Gastroesophageal sphincter (tissue), 4 donors: ENCODE results near the gene VEGFB. TPM values are rescaled to one million over a fixed set of nuclear protein-coding genes. Genes with fewer than 3 reads are reported as not detected.
"Not testable (repeated sequence)": the region's sequence is repeated elsewhere in the genome, so short reads cannot be mapped to it uniquely, and the experiment has no call there.

Experiments used
- ATAC-seq: fragments of 150-250 bp; one replicate; pipeline ENCODE4 v1.9.1; 2016; ENCODE audit warnings: mild to moderate bottlenecking, moderate library complexity
- H3K27ac ChIP-seq, 4 donors: fragments of 200-600 bp; sonication (generic) in 3 of 4; 1 replicate in 3 of 4; 2 replicates in 1 of 4; pipeline ENCODE4 v1.5.1; 2016 to 2019
- H3K27me3 ChIP-seq: fragments of 200-600 bp; sonication (generic); one replicate; pipeline ENCODE4 v1.5.1; 2019
- H3K36me3 ChIP-seq, 2 donors: fragments of 200-600 bp; sonication (generic); one replicate each; pipeline ENCODE4 v1.5.1; 2019; ENCODE audit warnings: control low read depth in 1 of 2
- H3K4me1 ChIP-seq, 3 donors: fragments of 200-600 bp; sonication (generic); 1 replicate in 2 of 3; 2 replicates in 1 of 3; pipeline ENCODE4 v1.5.1; 2016 to 2019; ENCODE audit warnings: control low read depth in 2 of 3
- H3K4me3 ChIP-seq, 2 donors: fragments of 200-600 bp; sonication (generic); one replicate each; pipeline ENCODE4 v1.5.1; 2019; ENCODE audit warnings: mild to moderate bottlenecking in 1 of 2, moderate library complexity in 1 of 2
- H3K9me3 ChIP-seq, 3 donors: fragments of 200-600 bp; sonication (generic); one replicate each; pipeline ENCODE4 v1.5.1; 2017 to 2019; ENCODE audit warnings: control low read depth in 2 of 3
- CTCF ChIP-seq, 4 experiments: fragments of 200-600 bp in 2 of 4; fragments of 450-650 bp in 2 of 4; sonication (generic) in 1 of 4; IDR thresholded peaks; one replicate each; pipeline ENCODE4 v1.5.1; 2017 to 2019; ENCODE audit warnings: antibody characterized with exemption in 4 of 4, mild to moderate bottlenecking in 2 of 4, moderate library complexity in 2 of 4
- EP300 ChIP-seq: sonication (generic); formaldehyde crosslinking; IDR thresholded peaks from one replicate; pipeline ENCODE4 v1.6.1; 2017; ENCODE audit warnings: antibody characterized with exemption, mild to moderate bottlenecking
- POLR2A ChIP-seq, 2 donors: fragments of 450-650 bp; IDR thresholded peaks; one replicate each; pipeline ENCODE4 v1.6.1; 2017; ENCODE audit warnings: antibody characterized with exemption in 2 of 2, mild to moderate bottlenecking in 2 of 2, moderate library complexity in 1 of 2
- POLR2AphosphoS5 ChIP-seq: sonication (generic); formaldehyde crosslinking; IDR thresholded peaks from one replicate; pipeline ENCODE4 v1.6.1; 2017; ENCODE audit warnings: antibody characterized with exemption
- WGBS, 2 donors: methylation state at CpG; one replicate each; pipeline ENCODE4 v1.1.5; 2018; ENCODE audit warnings: low coverage in 1 of 2; 5-methylcytosine and 5-hydroxymethylcytosine counted together
- total RNA-seq, 4 donors: library from RNA; depleted of rRNA; stranded (reverse); fragments of >200 nt; gene quantifications; one replicate each; pipeline ENCODE4 v1.1.0, GENCODE V29; 2016

VEGFB gene
- total RNA-seq, 4 donors from 2014 or later: 49.9 to 152 (median 88.6) TPM

GRCh38 chr11:64244107-64244506 is 9.7 kb downstream of the VEGFB start:
- peak overlapping the region in 2 of 4 donors; percentile 29 to 88 for H3K27ac ChIP-seq

GRCh38 chr11:64244966-64245365 is 10.6 kb downstream of the VEGFB start:
- H3K4me1 ChIP-seq: peaks cover 0 to 53% (median 42%) of the 10 kb centered on the region in 3 donors
- peak overlapping the region in 3 of 4 donors; percentile 87 to 92 (median 88) for H3K27ac ChIP-seq
- peaks cover 0 to 15% of the 10 kb centered on the region in 2 donors for H3K36me3 ChIP-seq
- TF ChIP-seq CTCF (IDR thresholded peaks at IDR 0.05): no peak
- H3K27me3 ChIP-seq: no peaks in the 10 kb centered on the region
- H3K4me3 ChIP-seq: peak overlapping the region in 1 of 2 donors; percentile 69
- 40% methylated on average over 1 of the region's 6 CpGs; no CpG with 5 or more reads in 1 of the 2 donors for WGBS, 2 donors
- no peaks in the 10 kb centered on the region for H3K9me3 ChIP-seq
- no peak for ATAC-seq

More at GRCh38 chr11:64244107-64244506, 9.7 kb downstream of the VEGFB start:
- H3K27me3 ChIP-seq: no peaks in the 10 kb centered on the region
- ATAC-seq: no peak
- peaks cover 0 to 21% of the 10 kb centered on the region in 2 donors for H3K36me3 ChIP-seq
- WGBS, 2 donors: 56% methylated on average over 2 of the region's 5 CpGs; no CpG with 5 or more reads in 1 of the 2 donors
- H3K9me3 ChIP-seq: no peaks in the 10 kb centered on the region
- no peak overlapping the region for H3K4me3 ChIP-seq
- no peak for TF ChIP-seq EP300
- TF ChIP-seq POLR2A (IDR thresholded peaks at IDR 0.05): no peak
- TF ChIP-seq CTCF (IDR thresholded peaks at IDR 0.05): no peak
- TF ChIP-seq POLR2AphosphoS5: no peak
- peaks cover 0 to 59% (median 45%) of the 10 kb centered on the region in 3 donors for H3K4me1 ChIP-seq

GRCh38 chr11:64245401-64245796 is 11.0 kb downstream of the VEGFB start:
- no peak for ATAC-seq
- Histone ChIP-seq H3K9me3 (no peaks in the 10 kb centered on the region), H3K36me3 (peaks cover 0 to 15% of the 10 kb centered on the region in 2 donors), H3K4me3 (peak overlapping the region; percentile 52 to 69), H3K27ac (peak overlapping the region; percentile 22 to 92 (median 88)), H3K4me1 (peaks cover 0 to 51% (median 38%) of the 10 kb centered on the region in 3 donors), H3K27me3 (no peaks in the 10 kb centered on the region)
- no CpG with 5 or more reads among the region's 6 CpGs for WGBS, 2 donors
- TF ChIP-seq EP300 (no peak), CTCF (IDR thresholded peaks at IDR 0.05) (no peak), POLR2AphosphoS5 (no peak), POLR2A (IDR thresholded peaks at IDR 0.05) (no peak)

- WGBS, 2 donors: 0% methylated on average over 2 to 18 of the region's 46 CpGs
- ATAC-seq: no peak
- Histone ChIP-seq H3K4me1 (peaks cover 0 to 55% (median 43%) of the 10 kb centered on the region in 3 donors), H3K27me3 (no peaks in the 10 kb centered on the region), H3K36me3 (peaks cover 0 to 15% of the 10 kb centered on the region in 2 donors), H3K4me3 (peak overlapping the region; percentile 52 to 69), H3K9me3 (no peaks in the 10 kb centered on the region), H3K27ac (peak overlapping the region; percentile 22 to 92 (median 88))
- no peak for TF ChIP-seq EP300
- TF ChIP-seq POLR2AphosphoS5: peak; percentile 5
- no peak for TF ChIP-seq CTCF (IDR thresholded peaks at IDR 0.05)
These were observed 11.6 kb downstream of the VEGFB start for GRCh38 chr11:64245797-64246620.

GRCh38 chr11:64246621-64246870 is 12.2 kb downstream of the VEGFB start:
- peak; percentile 6 for ATAC-seq
- H3K27me3 ChIP-seq, H3K9me3 ChIP-seq: not testable (repeated sequence)
- peaks cover 0 to 58% (median 43%) of the 10 kb centered on the region in 3 donors for H3K4me1 ChIP-seq
- H3K4me3 ChIP-seq: peak overlapping the region; percentile 55 to 69
- H3K27ac ChIP-seq: peak overlapping the region in 3 of 4 donors; percentile 87 to 92 (median 88)
- WGBS, 2 donors: no CpG with 5 or more reads among the region's 43 CpGs
- peaks cover 0 to 15% of the 10 kb centered on the region in 2 donors for H3K36me3 ChIP-seq
